TTC549 (cell line): ENCODE results near the gene METTL4.

ENCODE experiments used
- FAIRE-seq: peaks from 2 replicates; lab custom pipeline; 2012; peaks lifted over from hg19 to GRCh38; lab: Jason Lieb, UNC

METTL4 gene, protein sequence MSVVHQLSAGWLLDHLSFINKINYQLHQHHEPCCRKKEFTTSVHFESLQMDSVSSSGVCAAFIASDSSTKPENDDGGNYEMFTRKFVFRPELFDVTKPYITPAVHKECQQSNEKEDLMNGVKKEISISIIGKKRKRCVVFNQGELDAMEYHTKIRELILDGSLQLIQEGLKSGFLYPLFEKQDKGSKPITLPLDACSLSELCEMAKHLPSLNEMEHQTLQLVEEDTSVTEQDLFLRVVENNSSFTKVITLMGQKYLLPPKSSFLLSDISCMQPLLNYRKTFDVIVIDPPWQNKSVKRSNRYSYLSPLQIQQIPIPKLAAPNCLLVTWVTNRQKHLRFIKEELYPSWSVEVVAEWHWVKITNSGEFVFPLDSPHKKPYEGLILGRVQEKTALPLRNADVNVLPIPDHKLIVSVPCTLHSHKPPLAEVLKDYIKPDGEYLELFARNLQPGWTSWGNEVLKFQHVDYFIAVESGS

DNA sequence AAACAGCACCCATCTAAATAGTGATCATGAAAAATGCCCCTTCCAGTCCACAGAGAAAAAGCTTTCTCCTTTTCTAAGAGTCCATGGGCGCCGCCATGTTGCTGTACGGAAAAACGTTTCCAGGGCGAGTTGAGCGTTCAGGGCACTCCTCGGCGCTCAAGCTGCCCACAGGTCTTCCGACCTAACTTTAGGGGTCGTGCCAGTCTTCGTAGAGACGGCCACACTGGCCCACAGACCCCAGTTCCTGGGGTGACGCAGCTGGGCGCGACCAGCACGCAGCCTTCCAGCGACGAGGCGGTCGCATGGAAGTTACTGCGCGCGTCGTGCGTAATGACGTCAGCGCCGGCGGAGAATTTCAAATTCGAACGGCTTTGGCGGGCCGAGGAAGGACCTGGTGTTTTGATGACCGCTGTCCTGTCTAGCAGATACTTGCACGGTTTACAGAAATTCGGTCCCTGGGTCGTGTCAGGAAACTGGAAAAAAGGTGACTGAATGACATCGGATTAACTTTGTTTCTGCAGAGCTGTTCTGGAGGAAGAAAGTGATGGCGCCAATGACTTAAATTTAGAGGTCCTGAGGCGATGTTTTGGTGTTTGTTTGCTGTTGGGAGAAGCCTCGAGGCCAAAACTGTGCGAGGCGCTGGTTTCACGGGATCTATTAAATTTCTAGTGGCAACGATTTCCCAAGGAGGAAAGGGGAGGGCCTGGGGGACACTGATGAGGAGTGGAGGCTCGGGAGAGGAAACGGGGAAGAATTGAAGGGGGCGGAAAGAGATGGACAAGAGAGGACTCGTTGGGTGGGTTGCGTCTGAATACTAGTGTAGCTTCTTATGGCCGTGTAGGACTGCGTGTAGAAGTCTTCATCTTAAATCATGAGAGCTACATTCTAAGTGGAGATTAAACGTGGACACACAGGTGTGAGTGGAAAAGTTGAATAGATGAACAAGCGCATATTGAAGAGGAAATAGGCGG, at the start of gene METTL4, which contains the start of gene NDC80:
TSS of gene METTL4 (minus strand) at position 306 of the 971 bp plus-strand sequence. CDS start 4,289 bp downstream, outside the sequence.
TSS of gene NDC80 (plus strand) at position 358 of the 971 bp plus-strand sequence. CDS start 1,429 bp downstream, outside the sequence.
- FAIRE-seq, result no peak

DNA sequence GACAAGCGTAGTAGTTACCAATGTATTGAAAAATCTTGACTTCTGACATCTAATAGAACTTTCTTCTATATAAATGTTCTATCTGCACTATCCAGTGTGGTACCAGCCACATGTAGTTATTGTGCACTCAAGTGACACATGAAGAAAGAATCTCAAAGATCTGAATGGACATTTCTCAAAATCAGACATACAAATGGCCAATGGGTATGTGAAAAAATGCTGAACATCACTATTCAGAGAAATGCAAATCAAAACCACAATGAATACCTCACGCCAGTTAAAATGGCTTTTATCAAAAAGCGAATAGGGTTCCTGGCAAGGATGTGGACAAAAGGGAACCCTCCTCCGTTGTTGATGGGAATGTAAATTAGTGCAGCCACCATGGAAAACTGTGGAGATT, 46.7 kb upstream of the METTL4 start:
- FAIRE-seq, result no peak

DNA sequence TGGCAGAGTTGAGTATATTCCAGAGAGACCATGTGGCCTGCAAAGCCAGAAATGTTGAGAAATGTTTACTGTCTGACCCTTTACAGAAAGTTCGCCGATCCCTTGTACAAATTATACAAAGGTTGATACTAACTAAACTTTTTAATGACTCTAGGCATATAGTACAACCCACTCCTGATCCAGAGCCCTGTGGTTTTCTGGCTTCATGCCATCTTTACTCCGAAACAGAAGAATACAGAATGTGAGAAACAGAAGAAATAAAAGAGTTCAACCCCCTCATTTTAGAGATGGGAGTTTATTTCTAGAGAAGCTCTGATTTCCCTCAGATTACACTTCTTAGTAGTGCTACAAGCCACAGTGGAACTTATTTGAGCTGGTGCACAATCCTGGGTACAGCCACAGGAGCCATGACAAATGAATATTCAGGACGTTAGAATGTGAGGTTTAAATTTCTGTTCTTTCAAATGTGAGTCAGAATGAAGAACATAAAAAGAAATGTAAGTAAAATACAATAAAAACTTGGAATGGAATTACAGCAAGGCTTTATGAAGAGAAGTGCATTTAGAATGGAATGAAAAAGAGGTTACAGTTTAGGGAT, 46.2 kb upstream of the METTL4 start:
- no peak for FAIRE-seq

- FAIRE-seq, result no peak
Observed at GRCh38 chr18:2612996-2613395, 41.7 kb upstream of the METTL4 start.

GRCh38 chr18:2610549-2610948, 39.2 kb upstream of the METTL4 start:
- no peak for FAIRE-seq

DNA sequence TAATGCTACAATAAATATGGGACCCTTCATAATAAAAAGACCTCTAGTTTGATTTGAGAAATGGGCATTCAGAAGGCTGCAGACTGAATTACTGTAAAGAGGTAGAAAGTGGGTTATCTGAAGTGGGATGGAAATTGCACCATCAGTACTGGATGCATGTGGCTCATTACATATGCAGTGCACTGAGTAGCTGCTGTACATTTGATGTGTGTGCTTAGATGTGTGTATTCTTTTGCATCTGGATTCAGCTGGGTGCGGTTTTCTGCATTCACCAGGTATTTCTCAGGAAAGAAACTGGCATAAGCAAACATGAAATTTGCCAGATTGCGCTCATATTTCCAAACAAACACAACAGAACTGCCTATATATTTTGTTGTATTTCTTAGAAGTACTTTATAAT, 38.3 kb upstream of the METTL4 start:
- no peak for FAIRE-seq

- FAIRE-seq, result no peak
Observed at GRCh38 chr18:2606335-2606734, 35.0 kb upstream of the METTL4 start.

DNA sequence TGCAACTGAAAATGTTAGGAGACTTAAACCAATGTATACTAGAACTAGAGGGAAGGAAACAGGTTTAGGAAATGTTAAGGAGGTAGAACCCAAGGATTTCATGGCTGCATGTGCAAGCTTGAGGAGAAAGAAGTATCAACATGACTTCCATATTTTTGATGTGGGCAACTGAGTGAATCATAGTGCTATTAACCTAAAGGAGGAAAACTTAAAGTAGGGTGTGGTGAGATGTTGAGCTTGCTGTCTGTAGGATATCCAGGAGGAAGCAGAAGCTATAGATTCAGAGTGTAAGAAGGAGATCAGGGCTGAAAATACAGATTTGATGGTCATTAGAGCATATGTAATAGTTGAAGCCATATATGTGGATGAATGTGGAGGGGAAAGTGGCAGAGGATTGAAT, 31.5 kb upstream of the METTL4 start:
- FAIRE-seq, result no peak

GRCh38 chr18:2597639-2598038, 26.3 kb upstream of the METTL4 start:
- FAIRE-seq, result no peak

DNA sequence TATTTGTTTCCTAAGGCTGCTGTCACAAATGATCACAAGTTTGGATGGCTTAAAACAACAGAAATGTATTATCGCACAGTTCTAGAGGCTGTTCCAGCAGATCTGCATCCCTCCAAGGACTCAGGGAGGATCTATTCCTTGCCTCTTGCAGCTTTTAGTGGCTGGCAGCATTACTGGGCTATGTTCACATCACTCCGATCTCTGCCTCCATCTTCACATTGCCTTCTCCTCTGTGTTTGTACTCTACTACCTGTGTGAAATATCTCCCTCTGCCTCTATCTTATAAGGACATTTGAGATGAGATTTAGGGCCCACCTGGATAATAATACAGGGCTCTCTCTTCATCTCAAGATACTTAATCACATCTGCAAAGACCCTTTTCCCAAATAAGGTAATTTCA, 19.0 kb upstream of the METTL4 start:
- no peak for FAIRE-seq

GRCh38 chr18:2589345-2590068, 18.2 kb upstream of the METTL4 start:
- no peak for FAIRE-seq

DNA sequence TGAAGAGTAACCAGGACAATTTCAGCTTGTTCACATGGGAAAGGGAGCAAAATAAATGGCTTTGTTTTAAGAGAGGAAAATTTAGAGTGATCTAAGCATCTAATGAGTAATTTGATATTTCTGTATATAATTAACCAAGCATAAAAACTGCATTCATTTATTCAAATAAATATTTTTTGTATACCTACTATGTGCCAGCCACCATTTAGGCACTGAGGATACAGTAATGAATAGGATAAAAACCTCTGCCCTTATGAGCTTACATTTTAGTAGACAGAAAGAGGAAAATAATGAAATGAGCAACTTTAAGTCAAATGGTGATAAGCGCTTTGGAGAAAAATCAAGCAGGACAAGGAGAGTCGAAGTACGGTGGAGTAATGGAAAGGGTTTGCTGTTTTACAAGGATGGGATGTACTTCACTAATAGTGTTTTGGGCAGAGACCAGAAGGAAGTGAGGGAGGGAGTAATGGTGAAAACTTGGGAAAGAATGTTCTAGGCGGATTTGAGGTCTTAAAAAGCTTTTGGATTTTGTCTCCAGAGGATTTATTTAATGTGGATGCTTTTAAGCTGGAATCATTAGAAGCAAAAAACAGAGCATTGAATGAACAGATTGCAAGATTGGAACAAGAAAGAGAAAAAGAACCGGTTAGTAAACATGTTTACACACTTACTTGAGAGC, 17.5 kb upstream of the METTL4 start:
- FAIRE-seq, result no peak

- FAIRE-seq, result no peak
Observed at GRCh38 chr18:2587788-2588187, 16.5 kb upstream of the METTL4 start.

DNA sequence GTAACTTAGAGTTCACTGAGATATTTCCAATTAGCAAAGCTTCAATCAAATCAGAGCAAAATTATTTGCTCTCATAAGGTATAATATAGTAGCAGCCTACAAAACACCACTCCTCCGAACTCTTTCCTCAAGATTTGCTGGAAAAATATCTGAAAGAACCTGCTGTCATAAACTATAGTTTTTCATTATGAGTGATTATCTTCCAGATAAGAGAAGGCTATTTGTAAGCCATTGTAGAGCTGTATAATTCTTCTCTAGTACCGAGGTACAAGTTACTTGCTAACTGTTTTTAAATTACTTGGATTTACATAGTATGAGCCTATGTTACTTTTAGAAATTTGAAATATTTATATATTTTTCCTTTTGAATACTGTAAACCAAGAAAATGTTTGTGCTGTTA, 2.1 kb upstream of the METTL4 start:
- no peak for FAIRE-seq

GRCh38 chr18:2572892-2573291, 1.6 kb upstream of the METTL4 start:
- FAIRE-seq, result no peak

DNA sequence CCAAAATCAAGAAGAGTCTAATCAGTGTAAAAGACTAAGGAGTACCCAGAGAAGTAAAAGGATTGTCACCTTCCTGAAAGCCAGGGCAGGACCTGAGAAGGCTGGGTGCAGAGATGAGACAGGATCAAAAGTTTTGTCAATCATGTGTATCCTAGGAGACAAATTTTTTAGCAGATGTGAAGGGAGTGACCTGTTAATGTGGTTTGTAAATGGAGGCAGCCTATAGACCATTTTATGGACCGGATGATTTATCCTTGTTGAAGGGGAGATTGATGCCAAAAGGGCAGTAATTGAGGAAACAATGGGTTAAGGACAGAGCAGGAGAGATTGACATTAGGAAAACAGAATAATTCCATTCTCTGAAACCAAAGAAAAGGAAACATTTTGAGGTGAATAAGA, 865 bp upstream of the METTL4 start:
- no peak for FAIRE-seq

- no peak for FAIRE-seq
Observed at GRCh38 chr18:2570772-2571199, 519 bp downstream of the METTL4 start.

- FAIRE-seq, result no peak
Observed at GRCh38 chr18:2569338-2570207, 1.7 kb downstream of the METTL4 start.

DNA sequence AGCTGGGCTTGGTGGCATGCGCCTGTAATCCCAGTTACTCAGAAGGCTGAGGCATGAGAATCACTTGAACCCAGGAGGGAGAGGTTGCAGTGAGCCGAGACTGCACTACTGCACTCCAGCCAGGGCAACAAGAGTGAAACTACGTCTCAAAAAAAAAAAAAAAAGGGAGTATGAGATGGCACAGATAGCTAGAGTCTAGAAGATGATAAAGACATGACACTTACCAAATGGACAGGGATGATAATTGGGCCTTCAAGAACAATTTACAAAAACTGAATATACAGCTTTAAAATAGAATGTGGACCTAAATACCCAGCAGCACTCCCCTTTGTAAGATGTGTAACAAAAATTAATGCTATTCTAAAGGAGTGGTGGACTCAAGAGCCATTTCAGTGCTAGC, 2.7 kb downstream of the METTL4 start:
- FAIRE-seq, result no peak

- FAIRE-seq, result no peak
Observed at GRCh38 chr18:2568129-2568528, 3.2 kb downstream of the METTL4 start.
